ENCODE data around the gene FOXO1.
"Not testable (repeated sequence)": the region's sequence is repeated elsewhere in the genome, so short reads cannot be mapped to it uniquely, and the experiment has no call there.

The FOXO1 gene

DNA sequence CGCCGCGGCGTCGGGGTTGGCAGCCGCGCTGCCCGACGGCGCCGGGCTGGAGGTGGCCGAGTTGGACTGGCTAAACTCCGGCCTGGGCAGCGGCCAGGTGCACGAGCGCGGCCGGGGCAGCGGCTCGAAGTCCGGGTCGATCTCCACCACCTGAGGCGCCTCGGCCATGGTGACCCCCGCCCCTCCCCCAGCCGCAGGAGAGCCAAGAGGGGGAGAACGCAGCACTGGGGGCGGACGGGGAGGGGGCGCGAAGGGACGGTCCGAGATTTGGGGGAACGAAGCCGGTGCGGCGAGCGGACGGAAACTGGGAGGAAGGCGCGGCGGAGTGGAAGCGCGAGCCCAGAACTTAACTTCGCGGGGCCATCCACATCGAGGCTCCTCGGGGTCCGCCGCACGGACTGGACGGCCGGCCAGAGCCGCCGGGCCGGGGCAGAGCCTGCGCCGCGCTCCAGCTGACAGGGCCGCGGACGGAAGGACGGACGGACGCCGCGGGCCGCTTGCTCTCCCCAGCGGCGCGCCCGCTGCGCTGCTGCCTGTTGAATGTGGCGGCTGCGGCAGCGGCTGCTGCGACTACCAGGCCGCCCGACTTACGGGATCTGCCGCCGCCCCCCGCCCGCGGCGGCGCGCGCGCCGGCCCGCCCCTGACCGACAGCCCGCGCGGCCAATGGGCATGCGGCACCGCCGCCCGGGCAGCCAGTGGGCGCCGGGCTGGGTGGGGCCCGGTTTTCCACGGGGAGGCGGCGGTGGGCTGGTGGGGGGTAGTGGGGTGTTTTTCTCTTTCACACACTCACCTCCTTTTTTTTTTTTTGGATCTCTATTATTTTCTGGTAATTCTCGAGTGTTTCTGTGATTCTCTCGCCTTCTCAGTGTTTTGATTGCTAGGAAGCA is at the start of gene FOXO1:
Gene FOXO1, minus strand, starts transcription at position 597 of the 888 bp plus-strand sequence. Its CDS starts 429 bp downstream, at position 168.
- TF ChIP-seq, protein P1, sequence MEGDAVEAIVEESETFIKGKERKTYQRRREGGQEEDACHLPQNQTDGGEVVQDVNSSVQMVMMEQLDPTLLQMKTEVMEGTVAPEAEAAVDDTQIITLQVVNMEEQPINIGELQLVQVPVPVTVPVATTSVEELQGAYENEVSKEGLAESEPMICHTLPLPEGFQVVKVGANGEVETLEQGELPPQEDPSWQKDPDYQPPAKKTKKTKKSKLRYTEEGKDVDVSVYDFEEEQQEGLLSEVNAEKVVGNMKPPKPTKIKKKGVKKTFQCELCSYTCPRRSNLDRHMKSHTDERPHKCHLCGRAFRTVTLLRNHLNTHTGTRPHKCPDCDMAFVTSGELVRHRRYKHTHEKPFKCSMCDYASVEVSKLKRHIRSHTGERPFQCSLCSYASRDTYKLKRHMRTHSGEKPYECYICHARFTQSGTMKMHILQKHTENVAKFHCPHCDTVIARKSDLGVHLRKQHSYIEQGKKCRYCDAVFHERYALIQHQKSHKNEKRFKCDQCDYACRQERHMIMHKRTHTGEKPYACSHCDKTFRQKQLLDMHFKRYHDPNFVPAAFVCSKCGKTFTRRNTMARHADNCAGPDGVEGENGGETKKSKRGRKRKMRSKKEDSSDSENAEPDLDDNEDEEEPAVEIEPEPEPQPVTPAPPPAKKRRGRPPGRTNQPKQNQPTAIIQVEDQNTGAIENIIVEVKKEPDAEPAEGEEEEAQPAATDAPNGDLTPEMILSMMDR (IDR thresholded peaks at IDR 0.05; ENCODE audit: insufficient read depth, low read depth, low read length, missing control alignments): no peak
- peak; percentile 95 for DNase-seq (ENCODE audit: low read depth)

DNA sequence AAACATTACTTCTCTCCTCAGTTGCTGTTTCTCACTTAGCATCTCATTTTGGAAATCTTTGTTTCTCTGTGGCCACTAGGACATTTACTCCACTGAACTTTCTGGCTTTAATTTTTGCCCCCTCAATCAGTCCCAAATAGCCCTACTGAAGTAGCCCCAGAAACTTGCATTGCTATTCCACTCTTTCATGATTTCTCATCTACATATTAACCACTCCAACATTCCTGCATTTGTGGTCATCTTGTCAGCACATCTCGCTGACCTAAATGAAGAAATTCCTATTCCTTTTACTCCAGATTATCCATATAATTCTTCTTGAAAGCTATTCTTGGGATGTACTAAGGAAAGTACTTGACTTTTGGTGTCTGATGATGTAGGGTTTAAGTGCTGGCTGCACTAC is 48.0 kb upstream of the FOXO1 start:
- DNase-seq (ENCODE audit: low read depth); H3K4me3 ChIP-seq (ENCODE audit: low read depth, low read length): not testable (repeated sequence)

More for the DNA sequence above, at the start of gene FOXO1:
- peak within 1 kb of the TSS; percentile 95 for H3K4me3 ChIP-seq (ENCODE audit: low read depth, low read length)

DNA sequence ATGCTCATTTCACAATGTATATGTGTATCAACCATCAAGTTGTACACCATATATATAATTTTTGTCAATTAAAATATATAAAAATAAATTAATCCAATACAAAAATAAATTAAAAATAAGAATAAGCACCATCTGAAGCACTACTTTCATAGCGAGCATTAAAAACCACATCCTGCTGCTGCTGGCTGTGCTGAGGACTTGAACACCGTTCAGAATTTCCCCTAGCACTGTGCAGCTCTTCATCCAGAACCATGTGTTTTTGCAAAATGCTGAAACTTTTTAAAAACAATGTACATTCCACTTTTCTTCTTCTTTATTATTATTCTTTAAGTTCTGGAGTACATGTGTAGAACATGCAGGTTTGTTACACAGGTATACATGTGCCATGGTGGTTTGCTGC is 40.0 kb upstream of the FOXO1 start:
- no peak overlapping the region for H3K4me3 ChIP-seq (ENCODE audit: low read depth, low read length)
- TF ChIP-seq, protein P1 (IDR thresholded peaks at IDR 0.05; ENCODE audit: insufficient read depth, low read depth, low read length, missing control alignments): no peak
- peak; percentile 41 for DNase-seq (ENCODE audit: low read depth)

DNA sequence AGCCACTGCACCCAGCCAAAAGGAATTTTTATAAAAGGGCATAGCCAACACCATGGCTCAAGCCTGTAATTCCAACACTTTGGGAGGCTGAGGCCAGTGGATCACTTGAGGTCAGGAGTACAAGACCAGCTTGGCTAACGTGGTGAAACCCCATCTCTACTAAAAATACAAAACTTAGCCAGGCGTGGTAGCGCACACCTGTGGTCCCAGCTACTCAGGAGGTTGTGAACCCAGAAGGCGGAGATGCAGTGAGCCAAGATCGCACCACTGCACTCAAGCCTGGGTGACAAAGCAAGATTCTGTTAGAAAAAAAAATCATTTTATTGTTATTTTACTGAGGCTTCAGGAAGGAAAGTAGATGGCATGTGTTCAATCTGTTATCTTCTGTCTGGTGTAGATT is 31.3 kb upstream of the FOXO1 start:
- peak; percentile 84 for DNase-seq (ENCODE audit: low read depth)
- no peak overlapping the region for H3K4me3 ChIP-seq (ENCODE audit: low read depth, low read length)
- TF ChIP-seq, protein P1 (IDR thresholded peaks at IDR 0.05; ENCODE audit: insufficient read depth, low read depth, low read length, missing control alignments): no peak

DNA sequence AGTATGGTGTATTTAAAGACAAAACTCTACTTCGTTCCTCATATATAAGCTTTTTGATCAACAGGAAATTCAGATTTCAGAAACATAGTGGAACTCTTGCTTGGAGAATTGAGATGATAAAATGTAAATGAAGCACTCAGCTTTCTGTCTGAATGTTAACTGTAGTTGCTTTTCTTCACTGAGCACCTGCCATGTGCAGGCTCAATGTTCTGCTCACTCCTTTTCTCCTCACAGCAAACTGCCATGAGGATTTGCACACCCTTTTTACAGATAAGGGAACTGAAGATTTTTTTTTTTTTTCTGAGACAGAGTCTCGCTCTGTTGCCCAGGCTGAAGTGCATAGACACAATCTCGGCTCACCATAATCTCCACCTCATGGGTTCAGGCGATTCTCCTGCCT is 28.0 kb upstream of the FOXO1 start:
- TF ChIP-seq, protein P1 (IDR thresholded peaks at IDR 0.05; ENCODE audit: insufficient read depth, low read depth, low read length, missing control alignments): no peak
- DNase-seq (ENCODE audit: low read depth): peak; percentile 26
- no peak overlapping the region for H3K4me3 ChIP-seq (ENCODE audit: low read depth, low read length)

GRCh38 chr13:40692946-40693345 is 26.5 kb upstream of the FOXO1 start:
- H3K4me3 ChIP-seq (ENCODE audit: low read depth, low read length): no peak overlapping the region
- TF ChIP-seq, protein P1 (IDR thresholded peaks at IDR 0.05; ENCODE audit: insufficient read depth, low read depth, low read length, missing control alignments): no peak
- peak; percentile 64 for DNase-seq (ENCODE audit: low read depth)

- TF ChIP-seq, protein P1 (IDR thresholded peaks at IDR 0.05; ENCODE audit: insufficient read depth, low read depth, low read length, missing control alignments): no peak
- H3K4me3 ChIP-seq (ENCODE audit: low read depth, low read length): no peak overlapping the region
- DNase-seq (ENCODE audit: low read depth): no peak
Measured at GRCh38 chr13:40688781-40689180, 22.3 kb upstream of the FOXO1 start.
